AG10803 (cell line): ENCODE measurements around the gene NMNAT3.

ENCODE experiments used
- DNase-seq: peaks from one replicate; pipeline ENCODE4 v3.0.0; 2010; ENCODE audit warnings: low read depth
- H3K4me3 ChIP-seq: 2 replicates; pipeline ENCODE4 v1.5.1; 2011; ENCODE audit warnings: mild to moderate bottlenecking, low read length, control low read depth
- CTCF ChIP-seq: conservative IDR thresholded peaks from 2 replicates; pipeline ENCODE4 v1.5.1; 2011; ENCODE audit warnings: mild to moderate bottlenecking, low read length, control low read depth, inconsistent platforms

Gene NMNAT3

GRCh38 chr3:139677388-139678155 is at the start of gene NMNAT3:
Gene NMNAT3, minus strand, starts transcription at chr3:139677972. Its CDS starts 50,248 bp downstream, at chr3:139627724.
- no peak for TF ChIP-seq CTCF
- peak within 1 kb of the TSS; percentile 56 for H3K4me3 ChIP-seq
- peak; percentile 25 for DNase-seq

- no peak for TF ChIP-seq CTCF
- DNase-seq = no peak
- H3K4me3 ChIP-seq = no peak overlapping the region
These were observed 43.6 kb upstream of the NMNAT3 start for GRCh38 chr3:139721370-139721769.

GRCh38 chr3:139718415-139718814 is 40.6 kb upstream of the NMNAT3 start:
- H3K4me3 ChIP-seq = no peak overlapping the region
- DNase-seq = peak; percentile 35
- peak; percentile 65 for TF ChIP-seq CTCF

- TF ChIP-seq CTCF = no peak
- no peak for DNase-seq
- no peak overlapping the region for H3K4me3 ChIP-seq
These were observed 39.2 kb upstream of the NMNAT3 start for GRCh38 chr3:139716908-139717485.

- no peak for DNase-seq
- no peak overlapping the region for H3K4me3 ChIP-seq
- no peak for TF ChIP-seq CTCF
These were observed 38.1 kb upstream of the NMNAT3 start for GRCh38 chr3:139715743-139716360.

- DNase-seq = no peak
- no peak for TF ChIP-seq CTCF
- no peak overlapping the region for H3K4me3 ChIP-seq
These were observed 37.4 kb upstream of the NMNAT3 start for GRCh38 chr3:139715166-139715565.
